Measurements from ENCODE around the gene WDR89. TPM values are rescaled to one million over a fixed set of nuclear protein-coding genes. Genes with fewer than 3 reads are reported as not detected.
"Not testable (repeated sequence)": the region's sequence is repeated elsewhere in the genome, so short reads cannot be mapped to it uniquely, and the experiment has no call there.

Gene WDR89
- total and polyA plus RNA-seq, 7 donors, result 5.9 to 12.3 (median 9.7) TPM

DNA sequence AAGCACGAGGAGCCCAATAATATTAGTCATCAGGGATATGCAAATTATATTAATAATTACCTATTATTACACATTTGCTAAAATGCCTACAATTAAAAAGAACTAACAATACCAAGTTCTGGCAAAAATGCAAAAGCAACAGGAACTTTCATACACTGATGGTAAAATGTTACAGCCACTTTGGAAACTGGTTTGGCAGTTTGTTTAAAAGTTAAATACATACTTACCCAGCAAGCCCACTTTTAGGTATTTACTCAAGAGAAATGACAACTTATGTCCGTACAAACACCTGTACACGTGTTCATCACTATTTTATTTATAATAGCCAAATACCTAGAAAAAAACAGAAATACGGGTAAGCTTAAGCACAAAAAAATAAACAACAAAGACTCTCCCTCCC lies 17.0 kb downstream of the WDR89 start:
- Histone ChIP-seq H3K36me3 (ENCODE audit: insufficient read depth in 1 of 2, low read depth in 1 of 2) (peaks cover 0 to 22% of the 10 kb centered on the region in 2 donors), H3K27ac (no peak overlapping the region), H3K4me3 (no peak overlapping the region), H3K9me3 (no peaks in the 10 kb centered on the region), H3K27me3 (ENCODE audit: insufficient read depth in 3 of 3, low read length in 2 of 3) (no peaks in the 10 kb centered on the region), H3K4me1 (no peaks in the 10 kb centered on the region)
- intact Hi-C loops (cut with DNase I), result no loop called here
- no peak for DNase-seq
- TF ChIP-seq, protein P1, sequence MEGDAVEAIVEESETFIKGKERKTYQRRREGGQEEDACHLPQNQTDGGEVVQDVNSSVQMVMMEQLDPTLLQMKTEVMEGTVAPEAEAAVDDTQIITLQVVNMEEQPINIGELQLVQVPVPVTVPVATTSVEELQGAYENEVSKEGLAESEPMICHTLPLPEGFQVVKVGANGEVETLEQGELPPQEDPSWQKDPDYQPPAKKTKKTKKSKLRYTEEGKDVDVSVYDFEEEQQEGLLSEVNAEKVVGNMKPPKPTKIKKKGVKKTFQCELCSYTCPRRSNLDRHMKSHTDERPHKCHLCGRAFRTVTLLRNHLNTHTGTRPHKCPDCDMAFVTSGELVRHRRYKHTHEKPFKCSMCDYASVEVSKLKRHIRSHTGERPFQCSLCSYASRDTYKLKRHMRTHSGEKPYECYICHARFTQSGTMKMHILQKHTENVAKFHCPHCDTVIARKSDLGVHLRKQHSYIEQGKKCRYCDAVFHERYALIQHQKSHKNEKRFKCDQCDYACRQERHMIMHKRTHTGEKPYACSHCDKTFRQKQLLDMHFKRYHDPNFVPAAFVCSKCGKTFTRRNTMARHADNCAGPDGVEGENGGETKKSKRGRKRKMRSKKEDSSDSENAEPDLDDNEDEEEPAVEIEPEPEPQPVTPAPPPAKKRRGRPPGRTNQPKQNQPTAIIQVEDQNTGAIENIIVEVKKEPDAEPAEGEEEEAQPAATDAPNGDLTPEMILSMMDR (IDR thresholded peaks at IDR 0.05), result no peak
- no peak for ATAC-seq
- 85 to 90% (median 87%) methylated on average over 4 of the region's 4 CpGs for WGBS, 3 donors

DNA sequence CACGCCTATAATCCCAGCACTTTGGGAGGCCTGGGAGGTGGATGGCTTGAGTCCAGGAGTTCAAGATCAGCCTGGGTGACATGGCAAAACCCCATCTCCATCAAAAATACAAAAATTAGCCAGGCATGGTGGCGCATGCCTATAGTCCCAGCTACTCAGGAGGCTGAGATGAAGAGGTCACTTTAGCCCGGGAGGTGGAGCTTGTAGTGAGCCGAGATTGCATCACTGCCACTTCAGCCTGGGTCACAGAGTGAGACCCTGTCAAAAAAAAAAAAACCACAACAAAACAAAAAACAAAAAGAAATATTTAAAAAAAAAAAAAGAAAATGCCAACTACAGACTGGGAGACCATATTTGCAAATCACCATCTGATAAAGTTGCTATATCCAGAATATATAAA lies 17.5 kb downstream of the WDR89 start:
- Histone ChIP-seq H3K4me3 (no peak overlapping the region), H3K27me3 (ENCODE audit: insufficient read depth in 3 of 3, low read length in 2 of 3) (no peaks in the 10 kb centered on the region)
- 94 to 97% (median 97%) methylated on average over 4 of the region's 4 CpGs for WGBS, 3 donors

DNA sequence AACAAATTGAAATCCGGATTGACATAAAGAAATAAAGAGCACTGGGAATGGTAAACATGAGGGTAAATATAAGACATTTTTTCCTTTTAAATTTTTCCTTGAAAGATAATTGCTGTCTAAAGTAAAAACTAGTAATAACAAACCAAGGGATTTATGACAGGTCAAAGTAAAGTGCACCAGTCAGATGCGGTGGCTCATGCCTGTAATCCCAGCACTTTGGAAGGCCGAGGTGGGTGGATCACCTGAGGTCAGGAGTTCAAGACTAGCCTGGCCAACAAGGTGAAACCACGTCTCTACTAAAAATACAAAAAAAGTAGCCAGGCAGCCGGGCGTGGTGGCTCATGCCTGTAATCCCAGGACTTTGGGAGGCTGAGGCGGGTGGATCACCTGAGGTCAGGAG lies 19.7 kb downstream of the WDR89 start:
- intact Hi-C loops (cut with DNase I); H3K9me3 ChIP-seq; H3K27me3 ChIP-seq (ENCODE audit: insufficient read depth in 3 of 3, low read length in 2 of 3); DNase-seq; ATAC-seq; H3K4me3 ChIP-seq; H3K27ac ChIP-seq; H3K4me1 ChIP-seq: not testable (repeated sequence)
- H3K36me3 ChIP-seq (ENCODE audit: insufficient read depth in 1 of 2, low read depth in 1 of 2), result peaks cover 0 to 20% of the 10 kb centered on the region in 2 donors
- WGBS, 3 donors, result 85 to 90% (median 90%) methylated on average over 7 of the region's 7 CpGs

More for the DNA sequence above, 17.5 kb downstream of the WDR89 start:
- TF ChIP-seq, protein P1 (IDR thresholded peaks at IDR 0.05), result no peak
- ATAC-seq, result no peak
- peaks cover 0 to 20% of the 10 kb centered on the region in 2 donors for H3K36me3 ChIP-seq (ENCODE audit: insufficient read depth in 1 of 2, low read depth in 1 of 2)
- DNase-seq, result no peak
- H3K27ac ChIP-seq, result no peak overlapping the region
- intact Hi-C loops (cut with DNase I), result no loop called here
- no peaks in the 10 kb centered on the region for H3K9me3 ChIP-seq
- H3K4me1 ChIP-seq, result no peaks in the 10 kb centered on the region

DNA sequence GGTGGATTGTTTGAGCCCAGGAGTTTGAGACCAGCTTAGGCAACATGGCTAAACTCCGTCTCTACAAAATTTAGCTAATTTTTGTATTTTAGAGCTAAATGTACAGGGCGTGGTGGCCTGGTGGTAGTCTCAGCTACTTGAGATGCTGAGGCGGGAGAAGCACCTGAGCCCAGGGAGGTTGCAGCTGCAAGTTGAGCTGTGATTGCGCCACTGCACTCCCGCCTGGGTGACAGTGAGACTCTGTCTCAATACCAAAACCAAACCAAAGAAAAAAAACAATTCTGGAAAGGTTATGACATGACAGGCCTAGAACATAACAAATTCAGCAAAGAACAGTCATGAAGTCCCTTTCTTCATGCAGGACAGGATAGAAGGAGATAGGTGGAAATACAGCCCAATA lies 25.7 kb downstream of the WDR89 start:
- intact Hi-C loops (cut with DNase I), result no loop called here
- ATAC-seq, result no peak
- H3K36me3 ChIP-seq (ENCODE audit: insufficient read depth in 1 of 2, low read depth in 1 of 2), result peaks cover 0 to 12% of the 10 kb centered on the region in 2 donors
- DNase-seq, result no peak
- H3K9me3 ChIP-seq, result no peaks in the 10 kb centered on the region
- no peaks in the 10 kb centered on the region for H3K4me1 ChIP-seq
- no peak overlapping the region for H3K4me3 ChIP-seq
- TF ChIP-seq, protein P1 (IDR thresholded peaks at IDR 0.05), result no peak
- no peak overlapping the region for H3K27ac ChIP-seq
- no peaks in the 10 kb centered on the region for H3K27me3 ChIP-seq (ENCODE audit: insufficient read depth in 3 of 3, low read length in 2 of 3)
- WGBS, 3 donors, result 94 to 97% (median 97%) methylated on average over 5 of the region's 5 CpGs

DNA sequence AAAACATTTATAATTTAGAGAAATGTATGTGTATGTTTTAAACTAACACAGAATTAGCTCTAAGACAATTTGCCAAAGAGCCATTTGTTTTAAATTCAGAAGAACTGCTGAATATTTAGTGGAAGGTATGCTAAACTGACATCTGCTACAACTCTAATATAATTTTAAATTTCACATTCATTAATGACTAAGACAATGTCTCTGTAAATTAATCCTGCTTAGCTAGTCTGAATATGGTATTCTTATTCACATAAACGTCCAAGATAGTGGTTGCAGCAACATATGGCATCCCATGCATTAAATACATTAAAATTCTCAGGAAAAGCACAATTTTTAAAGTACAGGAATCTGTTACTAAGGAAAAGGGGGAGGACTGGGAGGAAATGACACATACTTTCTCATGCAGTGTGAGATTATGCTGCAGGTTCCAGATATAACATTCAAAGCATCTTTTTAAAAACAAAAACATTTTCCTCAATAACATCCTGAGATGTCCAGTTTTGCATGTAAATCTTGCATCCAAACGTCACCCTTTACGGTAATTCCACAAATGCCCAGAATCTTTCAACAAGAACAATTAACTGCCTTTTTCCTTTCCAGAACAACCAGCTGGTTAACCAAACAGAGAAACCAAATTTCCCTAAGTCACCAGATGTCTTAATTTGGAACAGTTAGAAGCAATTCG lies 26.9 kb downstream of the WDR89 start:
- H3K9me3 ChIP-seq, result no peaks in the 10 kb centered on the region
- H3K4me3 ChIP-seq, result no peak overlapping the region
- WGBS, 3 donors, result 42 to 50% (median 44%) methylated on average over 4 of the region's 4 CpGs
- H3K27me3 ChIP-seq (ENCODE audit: insufficient read depth in 3 of 3, low read length in 2 of 3), result no peaks in the 10 kb centered on the region
- ATAC-seq, result no peak
- DNase-seq, result no peak
- H3K4me1 ChIP-seq, result no peaks in the 10 kb centered on the region
- H3K27ac ChIP-seq, result no peak overlapping the region
- peaks cover 0 to 9% of the 10 kb centered on the region in 2 donors for H3K36me3 ChIP-seq (ENCODE audit: insufficient read depth in 1 of 2, low read depth in 1 of 2)
- intact Hi-C loops (cut with DNase I), result no loop called here
- TF ChIP-seq, protein P1 (IDR thresholded peaks at IDR 0.05), result no peak

Data from psoas muscle (tissue), 8 donors.